HEK293T (cell line): ENCODE measurements around the gene SLC25A51.

Experiments
- ARNT ChIP-seq: fragments of 450-650 bp; IDR thresholded peaks from 2 replicates; pipeline ENCODE4 v1.6.1; 2017; ENCODE audit warnings: mild to moderate bottlenecking
- BHLHE40 ChIP-seq: fragments of 450-650 bp; IDR thresholded peaks from 2 replicates; pipeline ENCODE4 v1.6.1; 2016; ENCODE audit warnings: mild to moderate bottlenecking, moderate library complexity, borderline replicate concordance
- CTBP1 ChIP-seq: fragments of 450-650 bp; IDR thresholded peaks from 2 replicates; pipeline ENCODE4 v1.6.1; 2016; ENCODE audit warnings: borderline replicate concordance
- ELF4 ChIP-seq: fragments of 450-650 bp; IDR thresholded peaks from 2 replicates; pipeline ENCODE4 v1.6.1; 2017; ENCODE audit warnings: antibody characterized with exemption
- FOXK2 ChIP-seq: fragments of 450-650 bp; IDR thresholded peaks from 2 replicates; pipeline ENCODE4 v1.6.1; 2016; ENCODE audit warnings: mild to moderate bottlenecking
- FOXM1 ChIP-seq: fragments of 450-650 bp; IDR thresholded peaks from 2 replicates; pipeline ENCODE4 v1.6.1; 2017; ENCODE audit warnings: mild to moderate bottlenecking, borderline replicate concordance
- NFRKB ChIP-seq: fragments of 450-650 bp; IDR thresholded peaks from 2 replicates; pipeline ENCODE4 v1.6.1; 2016; ENCODE audit warnings: mild to moderate bottlenecking, moderate library complexity
- SP1 ChIP-seq: fragments of 450-650 bp; IDR thresholded peaks from 2 replicates; pipeline ENCODE4 v1.6.1; 2017
- SUZ12 ChIP-seq: fragments of 450-650 bp; IDR thresholded peaks from 2 replicates; pipeline ENCODE4 v1.6.1; 2016; ENCODE audit warnings: mild to moderate bottlenecking
- TARDBP ChIP-seq: fragments of 450-650 bp; IDR thresholded peaks from 2 replicates; pipeline ENCODE4 v1.6.1; 2016
- TF ChIP-seq, protein P1 (sequence below): fragments of 450-650 bp; IDR thresholded peaks from 2 replicates; pipeline ENCODE4 v1.6.1; 2016

DNA sequence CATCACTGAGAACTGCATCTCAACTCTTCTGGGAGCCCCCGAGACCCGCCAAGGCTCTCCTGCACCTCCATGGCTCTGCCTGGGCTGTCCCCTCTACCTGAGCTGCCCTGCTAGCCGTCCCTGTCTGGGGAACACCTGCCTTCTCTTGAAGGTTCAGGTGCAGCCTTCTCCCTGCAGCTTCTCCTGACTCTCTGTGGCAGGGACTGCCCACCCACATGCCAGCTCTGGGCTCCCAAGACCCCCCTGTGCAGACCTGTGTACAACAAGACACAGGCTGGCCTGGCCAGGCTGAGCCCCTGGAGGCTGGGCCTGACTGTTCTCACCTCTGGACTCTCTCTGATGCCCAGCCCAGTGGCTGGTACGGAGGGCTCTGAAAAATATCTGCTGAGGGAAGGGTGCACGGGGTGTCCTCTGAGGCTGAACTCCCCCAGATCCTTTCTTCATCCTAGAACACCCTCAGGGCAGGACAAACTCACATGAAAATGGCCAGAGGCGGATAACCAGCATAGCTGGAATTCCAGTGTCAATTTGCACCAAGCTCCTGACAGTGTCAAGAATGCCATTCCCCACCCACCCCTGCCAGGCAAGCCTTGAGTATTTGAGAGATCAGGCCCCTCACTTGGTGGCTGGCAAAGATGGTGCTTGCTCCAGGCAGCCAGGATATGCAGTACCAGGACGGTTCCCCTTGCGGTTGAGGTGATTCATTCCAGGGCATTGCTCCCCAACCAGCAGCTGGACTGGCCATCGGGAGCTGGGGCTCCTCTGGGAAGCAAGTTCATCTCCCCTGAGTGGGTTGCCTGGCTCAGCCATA is 40.9 kb upstream of the SLC25A51 start:
- TF ChIP-seq ARNT (no peak), SP1 (no peak), FOXK2 (no peak), BHLHE40 (no peak), SUZ12 (no peak), ELF4 (no peak), TARDBP (no peak), CTBP1 (no peak), FOXM1 (no peak), NFRKB (no peak)
- TF ChIP-seq, protein P1, sequence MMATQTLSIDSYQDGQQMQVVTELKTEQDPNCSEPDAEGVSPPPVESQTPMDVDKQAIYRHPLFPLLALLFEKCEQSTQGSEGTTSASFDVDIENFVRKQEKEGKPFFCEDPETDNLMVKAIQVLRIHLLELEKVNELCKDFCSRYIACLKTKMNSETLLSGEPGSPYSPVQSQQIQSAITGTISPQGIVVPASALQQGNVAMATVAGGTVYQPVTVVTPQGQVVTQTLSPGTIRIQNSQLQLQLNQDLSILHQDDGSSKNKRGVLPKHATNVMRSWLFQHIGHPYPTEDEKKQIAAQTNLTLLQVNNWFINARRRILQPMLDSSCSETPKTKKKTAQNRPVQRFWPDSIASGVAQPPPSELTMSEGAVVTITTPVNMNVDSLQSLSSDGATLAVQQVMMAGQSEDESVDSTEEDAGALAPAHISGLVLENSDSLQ = no peak
